Neutrophil (primary cell): ENCODE measurements around the gene GRIP1.

Experiments used
- H3K27ac ChIP-seq: fragments of 200-600 bp; sonication (generic); 2 replicates; pipeline ENCODE4 v1.5.1; 2016; ENCODE audit warnings: mild to moderate bottlenecking, moderate library complexity
- H3K27me3 ChIP-seq: fragments of 200-600 bp; sonication (generic); 2 replicates; pipeline ENCODE4 v1.6.0; 2016; ENCODE audit warnings: mild to moderate bottlenecking
- H3K36me3 ChIP-seq: fragments of 200-600 bp; sonication (generic); 2 replicates; pipeline ENCODE4 v1.5.1; 2017
- H3K4me1 ChIP-seq, 2 experiments: fragments of 200-600 bp in 1 of 2; sonication (generic) in 1 of 2; 1 replicate in 1 of 2; 2 replicates in 1 of 2; pipeline versions ENCODE4 v1.5.1 to v1.6.1; 2013 to 2016; ENCODE audit warnings: low read depth in 1 of 2, low read length in 1 of 2, mild to moderate bottlenecking in 1 of 2, moderate library complexity in 1 of 2; ENCODE audit not compliant: control insufficient read depth in 1 of 2, insufficient read depth in 1 of 2
- H3K4me3 ChIP-seq, 2 experiments: fragments of 200-600 bp in 1 of 2; sonication (generic) in 1 of 2; 1 replicate in 1 of 2; 2 replicates in 1 of 2; pipeline ENCODE4 v1.5.1; 2013 to 2016; ENCODE audit warnings: low read depth in 1 of 2, low read length in 1 of 2, mild to moderate bottlenecking in 1 of 2, moderate library complexity in 1 of 2
- H3K9me3 ChIP-seq: fragments of 200-600 bp; sonication (generic); 2 replicates; pipeline ENCODE4 v1.5.1; 2016
- CTCF ChIP-seq: fragments of 200-600 bp; sonication (generic); IDR thresholded peaks from 2 replicates; pipeline ENCODE4 v1.5.1; 2016; ENCODE audit warnings: antibody characterized with exemption

The GRIP1 gene

GRCh38 chr12:66590275-66590985 is 88.4 kb downstream of the GRIP1 start:
- H3K27me3 ChIP-seq: no peaks in the 10 kb centered on the region
- no peaks in the 10 kb centered on the region for H3K9me3 ChIP-seq
- no peaks in the 10 kb centered on the region for H3K36me3 ChIP-seq
- H3K4me3 ChIP-seq: no peak overlapping the region
- no peaks in the 10 kb centered on the region for H3K4me1 ChIP-seq
- no peak for TF ChIP-seq CTCF
- H3K27ac ChIP-seq: no peak overlapping the region

GRCh38 chr12:66589095-66589494 is 89.8 kb downstream of the GRIP1 start:
- Histone ChIP-seq H3K36me3 (no peaks in the 10 kb centered on the region), H3K4me3 (no peak overlapping the region), H3K9me3 (no peaks in the 10 kb centered on the region), H3K4me1 (no peaks in the 10 kb centered on the region), H3K27me3 (no peaks in the 10 kb centered on the region), H3K27ac (no peak overlapping the region)
- no peak for TF ChIP-seq CTCF

GRCh38 chr12:66587912-66588311 is 91.0 kb downstream of the GRIP1 start:
- no peaks in the 10 kb centered on the region for H3K27me3 ChIP-seq
- no peak overlapping the region for H3K27ac ChIP-seq
- no peak for TF ChIP-seq CTCF
- no peak overlapping the region for H3K4me3 ChIP-seq
- H3K4me1 ChIP-seq: no peaks in the 10 kb centered on the region
- no peaks in the 10 kb centered on the region for H3K9me3 ChIP-seq
- H3K36me3 ChIP-seq: no peaks in the 10 kb centered on the region

GRCh38 chr12:66584673-66585072 is 94.2 kb downstream of the GRIP1 start:
- Histone ChIP-seq H3K4me1 (no peaks in the 10 kb centered on the region), H3K9me3 (no peaks in the 10 kb centered on the region), H3K27me3 (no peaks in the 10 kb centered on the region), H3K27ac (no peak overlapping the region), H3K36me3 (no peaks in the 10 kb centered on the region), H3K4me3 (no peak overlapping the region)
- no peak for TF ChIP-seq CTCF

- Histone ChIP-seq H3K4me3 (no peak overlapping the region), H3K27ac (no peak overlapping the region), H3K36me3 (no peaks in the 10 kb centered on the region), H3K4me1 (no peaks in the 10 kb centered on the region), H3K27me3 (no peaks in the 10 kb centered on the region), H3K9me3 (no peaks in the 10 kb centered on the region)
- no peak for TF ChIP-seq CTCF
Measured at GRCh38 chr12:66573605-66574004, 105.3 kb downstream of the GRIP1 start.
